ENCODE data around the gene GM2A.

GRCh38 chr5:151224372-151224771 lies 28.6 kb upstream of the GM2A start:
- TF ChIP-seq, protein P1, sequence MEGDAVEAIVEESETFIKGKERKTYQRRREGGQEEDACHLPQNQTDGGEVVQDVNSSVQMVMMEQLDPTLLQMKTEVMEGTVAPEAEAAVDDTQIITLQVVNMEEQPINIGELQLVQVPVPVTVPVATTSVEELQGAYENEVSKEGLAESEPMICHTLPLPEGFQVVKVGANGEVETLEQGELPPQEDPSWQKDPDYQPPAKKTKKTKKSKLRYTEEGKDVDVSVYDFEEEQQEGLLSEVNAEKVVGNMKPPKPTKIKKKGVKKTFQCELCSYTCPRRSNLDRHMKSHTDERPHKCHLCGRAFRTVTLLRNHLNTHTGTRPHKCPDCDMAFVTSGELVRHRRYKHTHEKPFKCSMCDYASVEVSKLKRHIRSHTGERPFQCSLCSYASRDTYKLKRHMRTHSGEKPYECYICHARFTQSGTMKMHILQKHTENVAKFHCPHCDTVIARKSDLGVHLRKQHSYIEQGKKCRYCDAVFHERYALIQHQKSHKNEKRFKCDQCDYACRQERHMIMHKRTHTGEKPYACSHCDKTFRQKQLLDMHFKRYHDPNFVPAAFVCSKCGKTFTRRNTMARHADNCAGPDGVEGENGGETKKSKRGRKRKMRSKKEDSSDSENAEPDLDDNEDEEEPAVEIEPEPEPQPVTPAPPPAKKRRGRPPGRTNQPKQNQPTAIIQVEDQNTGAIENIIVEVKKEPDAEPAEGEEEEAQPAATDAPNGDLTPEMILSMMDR (IDR thresholded peaks at IDR 0.05; ENCODE audit: poor library complexity), result no peak
- TF ChIP-seq EZH2 (IDR thresholded peaks at IDR 0.05; ENCODE audit: borderline replicate concordance), result no peak
